ENCODE results near the gene GYS1.

GYS1 gene

GRCh38 chr19:48968179-48968661 is 24.9 kb downstream of the GYS1 start:
- no peak for TF ChIP-seq CTCF (conservative IDR thresholded peaks at IDR 0.05; ENCODE audit: control insufficient read depth, insufficient read depth, low read depth, low read length)
- no peak overlapping the region for H3K4me3 ChIP-seq (ENCODE audit: control insufficient read depth, low read depth, low read length)
- DNase-seq (ENCODE audit: low read depth) = peak; percentile 36

- TF ChIP-seq CTCF (conservative IDR thresholded peaks at IDR 0.05; ENCODE audit: control insufficient read depth, insufficient read depth, low read depth, low read length) = no peak
- peak; percentile 76 for DNase-seq (ENCODE audit: low read depth)
- no peak overlapping the region for H3K4me3 ChIP-seq (ENCODE audit: control insufficient read depth, low read depth, low read length)
Observed at GRCh38 chr19:48967346-48968178, 25.5 kb downstream of the GYS1 start.

GRCh38 chr19:48966541-48967345 is 26.4 kb downstream of the GYS1 start:
- peak overlapping the region; percentile 92 for H3K4me3 ChIP-seq (ENCODE audit: control insufficient read depth, low read depth, low read length)
- TF ChIP-seq CTCF (conservative IDR thresholded peaks at IDR 0.05; ENCODE audit: control insufficient read depth, insufficient read depth, low read depth, low read length) = no peak
- no peak for DNase-seq (ENCODE audit: low read depth)

GRCh38 chr19:48965806-48966540 is 27.1 kb downstream of the GYS1 start:
- H3K4me3 ChIP-seq (ENCODE audit: control insufficient read depth, low read depth, low read length) = peak overlapping the region; percentile 92
- TF ChIP-seq CTCF (conservative IDR thresholded peaks at IDR 0.05; ENCODE audit: control insufficient read depth, insufficient read depth, low read depth, low read length) = no peak

GRCh38 chr19:48965040-48965805 is 27.9 kb downstream of the GYS1 start, which contains the start of gene FTL:
FTL (plus strand) TSS chr19:48965309; CDS start chr19:48965508, 199 bp downstream.
- peak; percentile 91 for DNase-seq (ENCODE audit: low read depth)
- TF ChIP-seq CTCF (conservative IDR thresholded peaks at IDR 0.05; ENCODE audit: control insufficient read depth, insufficient read depth, low read depth, low read length) = no peak
- peak within 1 kb of the TSS; percentile 92 for H3K4me3 ChIP-seq (ENCODE audit: control insufficient read depth, low read depth, low read length)

More at GRCh38 chr19:48965806-48966540, 27.1 kb downstream of the GYS1 start:
- peak; percentile 80 for DNase-seq (ENCODE audit: low read depth)

Measured in fibroblast of mammary gland (primary cell).